Spleen (tissue), 11 donors: ENCODE results near the gene MCM3AP. TPM values are rescaled to one million over a fixed set of nuclear protein-coding genes. Genes with fewer than 3 reads are reported as not detected.

ENCODE experiments used
- DNase-seq: peaks from one replicate; pipeline ENCODE4 v3.0.0-alpha.2; 2020
- H3K27ac ChIP-seq, 8 donors: fragments of 200-600 bp; sonication (generic) in 7 of 8; 1 replicate in 4 of 8; 2 replicates in 4 of 8; pipeline versions ENCODE4 v1.5.0 to v1.8.0; 2016 to 2021; ENCODE audit warnings: inconsistent platforms in 4 of 8, mild to moderate bottlenecking in 4 of 8, moderate library complexity in 1 of 8
- H3K27me3 ChIP-seq, 7 donors: fragments of 200-600 bp; sonication (generic) in 6 of 7; replicated peaks in 1 of 7; 1 replicate in 4 of 7; 2 replicates in 3 of 7; pipeline versions ENCODE4 v1.5.0 to v1.8.0; 2016 to 2021; ENCODE audit warnings: inconsistent platforms in 3 of 7, mild to moderate bottlenecking in 1 of 7
- H3K36me3 ChIP-seq, 6 donors: fragments of 200-600 bp; sonication (generic) in 5 of 6; 1 replicate in 4 of 6; 2 replicates in 2 of 6; pipeline versions ENCODE4 v1.5.0 to v1.8.0; 2016 to 2021; ENCODE audit warnings: inconsistent platforms in 2 of 6
- H3K4me1 ChIP-seq, 6 donors: fragments of 200-600 bp; sonication (generic) in 5 of 6; 1 replicate in 3 of 6; 2 replicates in 3 of 6; pipeline versions ENCODE4 v1.5.0 to v1.8.0; 2016 to 2021; ENCODE audit warnings: inconsistent platforms in 3 of 6
- H3K4me3 ChIP-seq, 8 donors: fragments of 200-600 bp; sonication (generic) in 7 of 8; 1 replicate in 4 of 8; 2 replicates in 4 of 8; pipeline versions ENCODE4 v1.5.0 to v1.8.0; 2016 to 2021; ENCODE audit warnings: inconsistent platforms in 4 of 8, mild to moderate bottlenecking in 4 of 8, moderate library complexity in 2 of 8
- H3K9me3 ChIP-seq, 8 donors: fragments of 200-600 bp; sonication (generic) in 7 of 8; 1 replicate in 4 of 8; 2 replicates in 4 of 8; pipeline versions ENCODE4 v1.5.0 to v1.8.0; 2016 to 2021; ENCODE audit warnings: inconsistent platforms in 4 of 8
- POLR2A ChIP-seq, 3 donors: fragments of 450-650 bp; IDR thresholded peaks; one replicate each; pipeline ENCODE4 v1.5.1; 2017; ENCODE audit warnings: antibody characterized with exemption in 3 of 3, mild to moderate bottlenecking in 1 of 3
- POLR2AphosphoS5 ChIP-seq, 3 donors: sonication (generic); formaldehyde crosslinking; IDR thresholded peaks; one replicate each; pipeline ENCODE4 v1.5.1; 2017; ENCODE audit warnings: antibody characterized with exemption in 3 of 3
- WGBS, 5 donors: extraction: QIAGEN DNeasy Blood & Tissue Kit in 3 of 5; methylation state at CpG; one replicate each; pipeline versions ENCODE4 v1.1.5 to v1.1.7; 2013 to 2018; 5-methylcytosine and 5-hydroxymethylcytosine counted together
- intact Hi-C: fragments of 100-400 bp; cut with DNase I; formaldehyde crosslinking; loops from one replicate; pipeline ENCODE4 v1.15.0; 2023; ENCODE audit warnings: low total_unique reads
- polyA plus RNA-seq, 3 donors: library from polyadenylated mRNA; stranded (reverse); fragments of 200-250 nt; gene quantifications; one replicate each; pipeline ENCODE4 v1.2.1, GENCODE V29; 2013
- total RNA-seq, 7 donors: library from RNA; depleted of rRNA in 3 of 7; stranded (reverse); fragments of >200 nt in 3 of 7; fragmentation: NEBNext Ultra II Directional in 4 of 7; extraction: Animal tissue kit (Norgen Biotek cat#: 25700) in 4 of 7; gene quantifications; one replicate each; pipeline versions ENCODE4 v1.1.0 to v1.2.1, GENCODE V29; 2016 to 2021
- TF ChIP-seq, protein P1 (sequence below), 11 experiments: fragments of 200-600 bp in 7 of 11; fragments of 450-650 bp in 4 of 11; sonication (generic) in 4 of 11; IDR thresholded peaks in 8 of 11; conservative IDR thresholded peaks in 3 of 11; 1 replicate in 7 of 11; 2 replicates in 4 of 11; pipeline versions ENCODE4 v1.4.0 to v1.8.0; 2016 to 2021; ENCODE audit warnings: antibody characterized with exemption in 11 of 11, inconsistent platforms in 4 of 11, mild to moderate bottlenecking in 1 of 11
- donor health status: healthy with polysubstance abuse.
- donor health status: DM: no; HTN: no; CAD: no; lungs with moderate emphysema.
- donor health status: DM: no; HTN: no; CAD: no.
- donor health status: Bipolar disorder and iron deficiency.
- donor health status: healthy.
- donor health status: DM: no; HTN: no; CAD: no.
- donor health status: DM: yes; HTN: yes; CAD: no.

Gene MCM3AP
- total and polyA plus RNA-seq, 10 donors: 35.2 to 144 (median 103) TPM

DNA sequence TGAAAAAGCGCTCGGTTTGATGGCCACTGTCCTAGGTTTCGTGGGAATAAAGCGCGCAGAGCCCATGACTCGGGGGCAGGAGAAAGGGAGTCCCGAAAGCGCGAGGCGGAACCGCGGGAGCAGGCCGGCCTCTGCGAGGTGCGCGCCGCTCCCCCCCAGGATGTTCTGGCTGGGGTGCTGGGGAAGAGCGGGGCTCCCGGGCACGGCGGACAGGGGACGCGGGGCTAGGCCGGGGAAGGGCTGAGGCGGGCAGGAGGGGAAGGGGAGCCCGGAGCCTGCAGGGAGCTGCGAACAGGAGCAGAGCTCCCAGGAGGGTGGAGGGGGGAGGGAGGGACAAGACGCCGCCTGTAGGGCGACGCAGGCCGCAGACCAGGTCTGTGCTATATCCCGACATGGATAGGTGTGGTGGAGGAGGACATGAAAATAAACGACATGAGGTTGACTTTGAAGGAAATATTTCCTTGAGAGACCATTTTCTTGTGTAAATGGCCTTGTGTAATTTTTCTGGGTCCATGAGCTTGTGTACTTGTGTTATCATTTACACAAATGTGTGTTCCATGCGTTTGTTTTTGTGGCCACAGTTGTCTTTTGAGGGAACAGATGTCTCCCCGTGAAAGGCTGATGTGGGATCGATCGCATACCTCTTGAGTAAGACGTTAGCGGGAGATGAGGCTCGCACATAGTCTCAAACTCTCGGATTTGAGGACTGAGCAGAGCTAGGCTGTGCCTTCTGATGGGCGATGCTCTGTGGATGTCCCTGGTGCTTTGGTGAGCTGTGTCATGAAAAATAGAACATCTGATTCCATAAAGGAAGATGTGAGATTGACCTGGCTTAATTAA, 39.9 kb upstream of the MCM3AP start:
- intact Hi-C loops: loop anchor here (5.0 kb wide), 1 partner anchor 38 kb away; the partner anchor contains the start of genes MCM3AP and YBEY
- no peak for TF ChIP-seq POLR2AphosphoS5 (IDR thresholded peaks at IDR 0.05)
- TF ChIP-seq POLR2A (IDR thresholded peaks at IDR 0.05): no peak
- Histone ChIP-seq H3K36me3 (peaks cover 0 to 38% (median 13%) of the 10 kb centered on the region in 6 donors), H3K9me3 (no peaks in the 10 kb centered on the region), H3K27me3 (no peaks in the 10 kb centered on the region), H3K4me1 (peaks cover 15 to 57% (median 40%) of the 10 kb centered on the region in 6 donors), H3K4me3 (peak overlapping the region; percentile 79 to 100 (median 94)), H3K27ac (peak overlapping the region; percentile 68 to 100 (median 98))
- peak; percentile 92 for DNase-seq
- WGBS, 5 donors: 9 to 15% (median 12%) methylated on average over 32 to 43 of the region's 43 CpGs

DNA sequence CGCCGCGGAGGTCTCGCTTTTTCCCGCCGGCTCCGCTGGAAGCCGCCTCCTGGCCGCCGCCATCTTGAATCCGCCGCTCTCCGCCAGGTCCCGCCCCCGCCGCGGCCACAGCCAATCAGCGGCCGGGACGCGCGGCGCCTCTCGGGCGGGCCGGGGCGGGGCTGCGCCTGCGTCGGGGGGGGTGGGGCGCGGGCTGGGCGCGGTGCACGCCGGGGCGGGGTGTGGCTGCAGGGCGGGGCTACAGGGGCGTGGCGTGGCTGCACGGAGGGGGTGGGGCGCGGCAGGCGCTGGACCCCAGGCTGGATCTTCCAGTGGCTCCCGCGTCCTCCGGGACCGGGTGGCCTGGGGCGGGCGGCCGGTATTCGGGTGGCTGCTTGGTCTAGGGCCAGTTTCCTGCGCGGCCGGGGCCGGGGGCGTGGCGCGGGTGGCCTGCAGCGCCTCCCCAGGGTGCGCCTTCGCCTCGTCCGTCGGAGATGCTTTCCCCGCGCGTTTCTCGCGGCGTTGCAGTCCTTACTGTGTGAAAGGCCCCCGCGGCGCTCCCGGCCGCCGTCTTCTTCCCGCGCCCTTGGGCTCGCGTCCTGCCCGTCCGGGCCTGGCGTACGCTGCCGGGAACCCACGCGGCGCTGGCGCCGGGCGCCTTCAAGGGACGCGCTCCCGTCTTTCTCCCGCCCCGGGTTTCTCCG, 39.1 kb upstream of the MCM3AP start:
- no peaks in the 10 kb centered on the region for H3K9me3 ChIP-seq
- intact Hi-C loops: loop anchor here (5.0 kb wide), 2 partner anchors 37 to 133 kb away; partner anchors contain the start of genes DIP2A, MCM3AP and YBEY
- H3K4me1 ChIP-seq: peaks cover 15 to 64% (median 43%) of the 10 kb centered on the region in 6 donors
- peaks cover 0 to 31% (median 11%) of the 10 kb centered on the region in 6 donors for H3K36me3 ChIP-seq
- 0 to 1% (median 1%) methylated on average over 15 to 98 of the region's 98 CpGs for WGBS, 5 donors
- peak overlapping the region; percentile 86 to 100 (median 98) for H3K27ac ChIP-seq
- H3K27me3 ChIP-seq: no peaks in the 10 kb centered on the region
- peak overlapping the region; percentile 79 to 100 (median 94) for H3K4me3 ChIP-seq
- DNase-seq: peak; percentile 96
- TF ChIP-seq, protein P1, sequence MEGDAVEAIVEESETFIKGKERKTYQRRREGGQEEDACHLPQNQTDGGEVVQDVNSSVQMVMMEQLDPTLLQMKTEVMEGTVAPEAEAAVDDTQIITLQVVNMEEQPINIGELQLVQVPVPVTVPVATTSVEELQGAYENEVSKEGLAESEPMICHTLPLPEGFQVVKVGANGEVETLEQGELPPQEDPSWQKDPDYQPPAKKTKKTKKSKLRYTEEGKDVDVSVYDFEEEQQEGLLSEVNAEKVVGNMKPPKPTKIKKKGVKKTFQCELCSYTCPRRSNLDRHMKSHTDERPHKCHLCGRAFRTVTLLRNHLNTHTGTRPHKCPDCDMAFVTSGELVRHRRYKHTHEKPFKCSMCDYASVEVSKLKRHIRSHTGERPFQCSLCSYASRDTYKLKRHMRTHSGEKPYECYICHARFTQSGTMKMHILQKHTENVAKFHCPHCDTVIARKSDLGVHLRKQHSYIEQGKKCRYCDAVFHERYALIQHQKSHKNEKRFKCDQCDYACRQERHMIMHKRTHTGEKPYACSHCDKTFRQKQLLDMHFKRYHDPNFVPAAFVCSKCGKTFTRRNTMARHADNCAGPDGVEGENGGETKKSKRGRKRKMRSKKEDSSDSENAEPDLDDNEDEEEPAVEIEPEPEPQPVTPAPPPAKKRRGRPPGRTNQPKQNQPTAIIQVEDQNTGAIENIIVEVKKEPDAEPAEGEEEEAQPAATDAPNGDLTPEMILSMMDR (IDR thresholded peaks at IDR 0.05 in 8 of 11, conservative IDR thresholded peaks at IDR 0.05 in 3 of 11): peak in 5 of 11 experiments; percentile 14 to 34 (median 28)
- TF ChIP-seq POLR2AphosphoS5 (IDR thresholded peaks at IDR 0.05) (peak in 2 of 3 donors; percentile 52 to 68), POLR2A (IDR thresholded peaks at IDR 0.05) (no peak)

DNA sequence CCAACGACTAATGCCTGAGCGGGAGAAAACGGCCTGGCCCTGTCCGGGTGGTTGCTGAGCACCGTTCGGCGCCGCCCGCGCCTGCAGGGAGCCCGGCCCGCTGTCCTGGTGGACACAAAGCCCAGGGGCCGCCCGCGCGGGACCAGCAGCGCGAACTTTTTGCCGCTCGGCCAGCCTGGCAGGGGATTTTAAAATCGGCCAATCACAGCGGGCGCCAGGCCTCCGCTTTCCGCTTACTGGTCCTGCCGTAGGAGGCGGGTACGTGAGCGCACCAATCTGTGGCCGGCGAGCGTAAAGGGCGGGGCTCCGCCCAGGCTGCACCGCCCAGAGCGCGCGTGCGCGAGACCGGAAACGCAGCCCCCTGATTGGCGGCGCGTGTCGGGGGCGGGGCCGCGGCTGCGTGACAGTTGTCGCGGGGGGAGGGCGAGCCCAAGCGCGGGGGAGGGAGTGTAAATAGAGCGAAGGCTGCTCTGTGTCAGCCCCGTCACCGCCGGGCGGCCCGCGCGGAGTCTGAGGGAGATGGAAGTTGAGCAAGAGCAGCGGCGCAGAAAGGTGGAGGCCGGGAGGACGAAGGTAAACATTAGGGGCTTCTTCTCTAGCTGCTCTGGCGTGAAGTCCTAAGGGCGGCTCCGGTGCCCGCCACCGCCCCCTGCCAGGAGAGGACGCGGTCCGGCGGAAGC, 38.4 kb upstream of the MCM3AP start, which contains the start of the genes C21orf58 and PCNT:
Gene C21orf58, minus strand, starts transcription at position 161 of the 680 bp plus-strand sequence. CDS start 1,132 bp downstream, outside the sequence.
Gene PCNT, plus strand, starts transcription at position 447 of the 680 bp plus-strand sequence. Its CDS starts 73 bp downstream, at position 520.
- H3K9me3 ChIP-seq: no peaks in the 10 kb centered on the region
- peak within 1 kb of the TSS; percentile 86 to 100 (median 98) for H3K27ac ChIP-seq
- intact Hi-C loops: loop anchor here (5.0 kb wide), 1 partner anchor 133 kb away; the partner anchor contains the start of gene DIP2A
- H3K36me3 ChIP-seq: peaks cover 0 to 24% (median 7%) of the 10 kb centered on the region in 6 donors
- DNase-seq: peak; percentile 98
- H3K4me3 ChIP-seq: peak within 1 kb of the TSS; percentile 79 to 100 (median 94)
- 0 to 1% (median 0%) methylated on average over 43 to 76 of the region's 76 CpGs for WGBS, 5 donors
- H3K27me3 ChIP-seq: no peaks in the 10 kb centered on the region
- peaks cover 15 to 69% (median 43%) of the 10 kb centered on the region in 6 donors for H3K4me1 ChIP-seq
- TF ChIP-seq POLR2AphosphoS5 (IDR thresholded peaks at IDR 0.05) (peak; percentile 53 to 85 (median 77)), POLR2A (IDR thresholded peaks at IDR 0.05) (no peak)
- TF ChIP-seq, protein P1 (IDR thresholded peaks at IDR 0.05 in 8 of 11, conservative IDR thresholded peaks at IDR 0.05 in 3 of 11): peak in 3 of 11 experiments; percentile 5 to 33 (median 32)
